GM18526 (cell line): ENCODE measurements around the gene DHCR24.

Experiments
- POLR2A ChIP-seq: IDR thresholded peaks from 3 replicates; pipeline ENCODE4 v1.6.1; 2011; ENCODE audit not compliant: insufficient read length; ENCODE audit errors: extremely low read depth

DHCR24 gene

GRCh38 chr1:54857746-54858561 lies 29.0 kb downstream of the DHCR24 start:
- no peak for TF ChIP-seq POLR2A

GRCh38 chr1:54857141-54857540 lies 29.9 kb downstream of the DHCR24 start:
- no peak for TF ChIP-seq POLR2A

GRCh38 chr1:54854381-54855020 lies 32.5 kb downstream of the DHCR24 start:
- TF ChIP-seq POLR2A, result no peak

GRCh38 chr1:54853793-54854370 lies 33.1 kb downstream of the DHCR24 start:
- TF ChIP-seq POLR2A, result no peak

- no peak for TF ChIP-seq POLR2A
These were observed 33.8 kb downstream of the DHCR24 start for GRCh38 chr1:54853096-54853792.

GRCh38 chr1:54851936-54852524 lies 35.0 kb downstream of the DHCR24 start:
- no peak for TF ChIP-seq POLR2A

GRCh38 chr1:54851406-54851805 lies 35.6 kb downstream of the DHCR24 start:
- TF ChIP-seq POLR2A, result no peak

- no peak for TF ChIP-seq POLR2A
These were observed 36.3 kb downstream of the DHCR24 start for GRCh38 chr1:54850737-54851136.

GRCh38 chr1:54850069-54850730 lies 36.8 kb downstream of the DHCR24 start:
- no peak for TF ChIP-seq POLR2A

GRCh38 chr1:54849219-54850068 lies 37.6 kb downstream of the DHCR24 start:
- no peak for TF ChIP-seq POLR2A

- TF ChIP-seq POLR2A, result no peak
These were observed 38.7 kb downstream of the DHCR24 start for GRCh38 chr1:54848134-54848948.

GRCh38 chr1:54846716-54847284 lies 40.2 kb downstream of the DHCR24 start:
- no peak for TF ChIP-seq POLR2A

GRCh38 chr1:54846301-54846700 lies 40.7 kb downstream of the DHCR24 start:
- TF ChIP-seq POLR2A, result no peak
